Heart left ventricle (tissue), 16 donors: ENCODE results near the gene DGKB. TPM values are rescaled to one million over a fixed set of nuclear protein-coding genes. Genes with fewer than 3 reads are reported as not detected.
A peak's percentile ranks its signal among the peaks of the same experiment; 100 is the strongest.
"Not testable (repeated sequence)": the region's sequence is repeated elsewhere in the genome, so short reads cannot be mapped to it uniquely, and the experiment has no call there.

Experiments used
- ATAC-seq, 4 donors: fragments of 200-7000 bp; cut with Tn5 transposase; one replicate each; pipeline ENCODE4 v1.9.1; 2020 to 2022; ENCODE audit warnings: moderate library complexity in 4 of 4, mild to moderate bottlenecking in 3 of 4, moderate number of reproducible peaks in 1 of 4
- DNase-seq, 5 donors: peaks; one replicate each; pipeline ENCODE4 v3.0.0-alpha.2; 2020
- H3K27ac ChIP-seq, 12 donors: fragments of 200-600 bp; sonication (generic) in 4 of 12; one replicate each; pipeline versions ENCODE4 v1.5.0 to v1.8.0; 2016 to 2022; ENCODE audit warnings: mild to moderate bottlenecking in 2 of 12
- H3K27me3 ChIP-seq, 9 donors: fragments of 200-600 bp; sonication (generic) in 2 of 9; one replicate each; pipeline versions ENCODE4 v1.5.1 to v1.8.0; 2016 to 2022; ENCODE audit warnings: mild to moderate bottlenecking in 3 of 9
- H3K36me3 ChIP-seq, 9 donors: fragments of 200-600 bp; sonication (generic) in 2 of 9; one replicate each; pipeline versions ENCODE4 v1.5.0 to v1.8.0; 2018 to 2022; ENCODE audit warnings: mild to moderate bottlenecking in 2 of 9
- H3K4me1 ChIP-seq, 12 donors: fragments of 200-600 bp; sonication (generic) in 4 of 12; one replicate each; pipeline versions ENCODE4 v1.5.0 to v1.8.0; 2016 to 2022; ENCODE audit warnings: mild to moderate bottlenecking in 3 of 12
- H3K4me3 ChIP-seq, 12 donors: fragments of 200-600 bp; sonication (generic) in 4 of 12; one replicate each; pipeline versions ENCODE4 v1.5.0 to v1.8.0; 2017 to 2022; ENCODE audit warnings: mild to moderate bottlenecking in 9 of 12, moderate library complexity in 4 of 12
- H3K9me3 ChIP-seq, 12 donors: fragments of 200-600 bp; sonication (generic) in 4 of 12; one replicate each; pipeline versions ENCODE4 v1.5.0 to v1.8.0; 2016 to 2022; ENCODE audit warnings: mild to moderate bottlenecking in 1 of 12
- CTCF ChIP-seq, 12 donors: fragments of 200-600 bp; sonication (generic) in 4 of 12; IDR thresholded peaks; one replicate each; pipeline versions ENCODE4 v1.5.0 to v1.8.0; 2018 to 2022; ENCODE audit warnings: antibody characterized with exemption in 12 of 12, mild to moderate bottlenecking in 5 of 12
- POLR2A ChIP-seq, 2 donors: fragments of 450-650 bp; IDR thresholded peaks; one replicate each; pipeline ENCODE4 v1.6.1; 2017; ENCODE audit warnings: antibody characterized with exemption in 2 of 2, mild to moderate bottlenecking in 2 of 2, moderate library complexity in 2 of 2
- WGBS, 4 donors: extraction: QIAGEN DNeasy Blood & Tissue Kit in 2 of 4; methylation state at CpG; one replicate each; pipeline versions ENCODE4 v1.1.5 to v1.1.7; 2013 to 2018; 5-methylcytosine and 5-hydroxymethylcytosine counted together
- intact Hi-C, 10 donors: fragments of 100-400 bp; cut with DNase I; formaldehyde crosslinking; loops; one replicate each; pipeline versions ENCODE4 v1.11.1 to v1.14.2; 2022
- polyA plus RNA-seq, 2 donors: library from polyadenylated mRNA; stranded (reverse); fragments of 200-250 nt; gene quantifications; one replicate each; pipeline ENCODE4 v1.2.3, GENCODE V29; 2013
- total RNA-seq, 9 donors: library from RNA; depleted of rRNA in 2 of 9; stranded (reverse); fragments of >200 nt in 2 of 9; fragmentation: NEBNext Ultra II Directional in 3 of 9; extraction: Animal tissue kit (Norgen Biotek cat#: 25700) in 3 of 9; gene quantifications; one replicate each; pipeline versions ENCODE4 v1.1.0 to v1.2.4, GENCODE V29; 2016 to 2023
- donor health status: ischemic (EF 13 %, LVEDD 7.1; RV severe dilation, severe dysfunction).
- donor health status: healthy with polysubstance abuse.
- donor health status: DM: no; HTN: yes; CAD: no.
- donor health status: DM: no; HTN: no; CAD: no.
- donor health status: ischemic (EF 25% LVEDD 6.9; RV normal size, moderate dysfunction).
- donor health status: ischemic (EF 25% LVEDD 5.7; RV mildly dilated, moderate dysfunction).
- donor health status: healthy.
- donor health status: DM: yes; HTN: yes; CAD: no.
- donor health status: ischemic (EF 35%, LVEDD 5.7; RV mildly dilated, moderate dysfunction).
- donor health status: nonischemic (EF 11% LVEDD 7.7; RV severe dilation, severe dysfunction).
- donor health status: DM: yes; HTN: yes; CAD: no.
- donor health status: PGD.
- donor health status: ischemic (EF 29% LVEDD 5.4; RV normal size, mild dysfunction).
- donor health status: nonischemic (EF 23%, LVEDD 6.1; RV moderate dilation, normal function).

Gene DGKB
- total and polyA plus RNA-seq, 11 donors: 0.08 to 1.6 (median 0.47) TPM; not detected in 1

GRCh38 chr7:14288701-14289100, 613.9 kb downstream of the DGKB start:
- no peaks in the 10 kb centered on the region for H3K36me3 ChIP-seq
- WGBS, 4 donors: 21 to 25% (median 23%) methylated on average over 3 of the region's 3 CpGs
- no peaks in the 10 kb centered on the region for H3K27me3 ChIP-seq
- H3K9me3 ChIP-seq: no peaks in the 10 kb centered on the region
- TF ChIP-seq CTCF (IDR thresholded peaks at IDR 0.05) (no peak), POLR2A (IDR thresholded peaks at IDR 0.05) (no peak)
- no peak overlapping the region for H3K4me3 ChIP-seq
- peak in 1 of 5 donors; percentile 5 for DNase-seq
- H3K27ac ChIP-seq: no peak overlapping the region
- ATAC-seq: peak in 2 of 4 donors; percentile 58 to 65
- peaks cover 0 to 6% (median 0%) of the 10 kb centered on the region in 12 donors for H3K4me1 ChIP-seq
- intact Hi-C loops: no loop called here

GRCh38 chr7:14287398-14287797, 615.2 kb downstream of the DGKB start:
- Histone ChIP-seq H3K27me3 (no peaks in the 10 kb centered on the region), H3K4me1 (peaks cover 0 to 6% (median 0%) of the 10 kb centered on the region in 12 donors), H3K9me3 (no peaks in the 10 kb centered on the region), H3K36me3 (no peaks in the 10 kb centered on the region), H3K4me3 (no peak overlapping the region), H3K27ac (no peak overlapping the region)
- TF ChIP-seq CTCF (IDR thresholded peaks at IDR 0.05): no peak
- TF ChIP-seq POLR2A (IDR thresholded peaks at IDR 0.05): no peak
- ATAC-seq (no peak), DNase-seq (no peak)
- intact Hi-C loops: no loop called here
- 36 to 89% (median 79%) methylated on average over 2 of the region's 2 CpGs for WGBS, 4 donors

GRCh38 chr7:14286036-14286435, 616.5 kb downstream of the DGKB start:
- H3K27ac ChIP-seq: no peak overlapping the region
- 53 to 67% (median 58%) methylated on average over 4 of the region's 4 CpGs for WGBS, 4 donors
- TF ChIP-seq CTCF (IDR thresholded peaks at IDR 0.05): no peak
- no peak for TF ChIP-seq POLR2A (IDR thresholded peaks at IDR 0.05)
- ATAC-seq: no peak
- no peak overlapping the region for H3K4me3 ChIP-seq
- H3K36me3 ChIP-seq: no peaks in the 10 kb centered on the region
- no peak for DNase-seq
- peaks cover 0 to 6% (median 0%) of the 10 kb centered on the region in 12 donors for H3K4me1 ChIP-seq
- H3K9me3 ChIP-seq: no peaks in the 10 kb centered on the region
- no peaks in the 10 kb centered on the region for H3K27me3 ChIP-seq
- intact Hi-C loops: no loop called here

- H3K9me3 ChIP-seq, ATAC-seq, H3K4me1 ChIP-seq, H3K4me3 ChIP-seq, intact Hi-C loops, H3K36me3 ChIP-seq, H3K27me3 ChIP-seq, DNase-seq, H3K27ac ChIP-seq: not testable (repeated sequence)
- 53 to 67% (median 60%) methylated on average over 14 to 21 of the region's 21 CpGs for WGBS, 4 donors
Measured at GRCh38 chr7:14279065-14279871, 623.3 kb downstream of the DGKB start.
